ENCODE measurements around the gene KCNJ16. TPM values are rescaled to one million over a fixed set of nuclear protein-coding genes. Genes with fewer than 3 reads are reported as not detected.
A peak's percentile ranks its signal among the peaks of the same experiment; 100 is the strongest.

The KCNJ16 gene
- total and polyA plus RNA-seq, 4 donors = 0.31 to 3.3 (median 0.67) TPM

- no peak for TF ChIP-seq HNF4A (conservative IDR thresholded peaks at IDR 0.05)
- TF ChIP-seq RXRA (IDR thresholded peaks at IDR 0.05) = no peak
- no peak for TF ChIP-seq YY1 (IDR thresholded peaks at IDR 0.05)
- no peak for TF ChIP-seq GABPA (IDR thresholded peaks at IDR 0.05 in 1 of 2, conservative IDR thresholded peaks at IDR 0.05 in 1 of 2)
- no peak for TF ChIP-seq REST (IDR thresholded peaks at IDR 0.05)
- no peak for TF ChIP-seq HNF4G (IDR thresholded peaks at IDR 0.05)
- TF ChIP-seq EGR1 (IDR thresholded peaks at IDR 0.05; ENCODE audit: low read depth in 2 of 2) = no peak
Measured at GRCh38 chr17:70139449-70139993, 64.5 kb downstream of the KCNJ16 start (continued).

- Histone ChIP-seq H3K27ac (ENCODE audit: low read depth in 1 of 2, low read length in 2 of 2) (no peak overlapping the region), H3K4me1 (ENCODE audit: control insufficient read depth in 4 of 4, insufficient read depth in 4 of 4, low read length in 3 of 4) (no peaks in the 10 kb centered on the region), H3K9me3 (ENCODE audit: control insufficient read depth in 4 of 4, low read length in 3 of 4) (no peaks in the 10 kb centered on the region), H3K9ac (ENCODE audit: low read depth in 1 of 2, low read length in 2 of 2) (no peak overlapping the region), H3K27me3 (ENCODE audit: control insufficient read depth in 4 of 4, insufficient read depth in 4 of 4, low read length in 3 of 4) (peaks cover 0 to 3% (median 0%) of the 10 kb centered on the region in 4 donors), H3K4me3 (ENCODE audit: low read depth in 1 of 3, low read length in 3 of 3) (no peak overlapping the region), H3K36me3 (ENCODE audit: control insufficient read depth in 4 of 4, insufficient read depth in 3 of 4, low read depth in 1 of 4, low read length in 3 of 4) (no peaks in the 10 kb centered on the region)
- 22% methylated on average over 6 of the region's 6 CpGs for WGBS
- no peak for DNase-seq (ENCODE audit: low spot score)
- TF ChIP-seq YY1 (IDR thresholded peaks at IDR 0.05) = no peak
- TF ChIP-seq JUND (IDR thresholded peaks at IDR 0.05) = no peak
- TF ChIP-seq, protein P1, sequence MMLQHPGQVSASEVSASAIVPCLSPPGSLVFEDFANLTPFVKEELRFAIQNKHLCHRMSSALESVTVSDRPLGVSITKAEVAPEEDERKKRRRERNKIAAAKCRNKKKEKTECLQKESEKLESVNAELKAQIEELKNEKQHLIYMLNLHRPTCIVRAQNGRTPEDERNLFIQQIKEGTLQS (IDR thresholded peaks at IDR 0.05) = no peak
- TF ChIP-seq FOXA1 (IDR thresholded peaks at IDR 0.05) = no peak
- TF ChIP-seq, protein P2, sequence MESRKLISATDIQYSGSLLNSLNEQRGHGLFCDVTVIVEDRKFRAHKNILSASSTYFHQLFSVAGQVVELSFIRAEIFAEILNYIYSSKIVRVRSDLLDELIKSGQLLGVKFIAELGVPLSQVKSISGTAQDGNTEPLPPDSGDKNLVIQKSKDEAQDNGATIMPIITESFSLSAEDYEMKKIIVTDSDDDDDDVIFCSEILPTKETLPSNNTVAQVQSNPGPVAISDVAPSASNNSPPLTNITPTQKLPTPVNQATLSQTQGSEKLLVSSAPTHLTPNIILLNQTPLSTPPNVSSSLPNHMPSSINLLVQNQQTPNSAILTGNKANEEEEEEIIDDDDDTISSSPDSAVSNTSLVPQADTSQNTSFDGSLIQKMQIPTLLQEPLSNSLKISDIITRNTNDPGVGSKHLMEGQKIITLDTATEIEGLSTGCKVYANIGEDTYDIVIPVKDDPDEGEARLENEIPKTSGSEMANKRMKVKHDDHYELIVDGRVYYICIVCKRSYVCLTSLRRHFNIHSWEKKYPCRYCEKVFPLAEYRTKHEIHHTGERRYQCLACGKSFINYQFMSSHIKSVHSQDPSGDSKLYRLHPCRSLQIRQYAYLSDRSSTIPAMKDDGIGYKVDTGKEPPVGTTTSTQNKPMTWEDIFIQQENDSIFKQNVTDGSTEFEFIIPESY (IDR thresholded peaks at IDR 0.05) = no peak
- no peak for TF ChIP-seq EGR1 (IDR thresholded peaks at IDR 0.05; ENCODE audit: low read depth in 2 of 2)
- TF ChIP-seq FOXA2 (IDR thresholded peaks at IDR 0.05) = no peak
- TF ChIP-seq RAD21 (IDR thresholded peaks at IDR 0.05) = peak; percentile 79 to 86
- TF ChIP-seq REST (IDR thresholded peaks at IDR 0.05) = no peak
- no peak for TF ChIP-seq HNF4A (conservative IDR thresholded peaks at IDR 0.05)
- TF ChIP-seq HNF4G (IDR thresholded peaks at IDR 0.05) = no peak
- peak; percentile 67 for TF ChIP-seq CTCF (IDR thresholded peaks at IDR 0.05; ENCODE audit: low read depth, low read length, missing input control)
- no peak for TF ChIP-seq RXRA (IDR thresholded peaks at IDR 0.05)
- no peak for TF ChIP-seq SP1 (IDR thresholded peaks at IDR 0.05)
- no peak for TF ChIP-seq NR2F2 (IDR thresholded peaks at IDR 0.05)
- TF ChIP-seq, protein P3, sequence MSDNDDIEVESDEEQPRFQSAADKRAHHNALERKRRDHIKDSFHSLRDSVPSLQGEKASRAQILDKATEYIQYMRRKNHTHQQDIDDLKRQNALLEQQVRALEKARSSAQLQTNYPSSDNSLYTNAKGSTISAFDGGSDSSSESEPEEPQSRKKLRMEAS (IDR thresholded peaks at IDR 0.05) = no peak
Measured at GRCh38 chr17:70144260-70144846, 69.3 kb downstream of the KCNJ16 start.
